ENCODE measurements around the gene TSPAN9.

TSPAN9 gene

DNA sequence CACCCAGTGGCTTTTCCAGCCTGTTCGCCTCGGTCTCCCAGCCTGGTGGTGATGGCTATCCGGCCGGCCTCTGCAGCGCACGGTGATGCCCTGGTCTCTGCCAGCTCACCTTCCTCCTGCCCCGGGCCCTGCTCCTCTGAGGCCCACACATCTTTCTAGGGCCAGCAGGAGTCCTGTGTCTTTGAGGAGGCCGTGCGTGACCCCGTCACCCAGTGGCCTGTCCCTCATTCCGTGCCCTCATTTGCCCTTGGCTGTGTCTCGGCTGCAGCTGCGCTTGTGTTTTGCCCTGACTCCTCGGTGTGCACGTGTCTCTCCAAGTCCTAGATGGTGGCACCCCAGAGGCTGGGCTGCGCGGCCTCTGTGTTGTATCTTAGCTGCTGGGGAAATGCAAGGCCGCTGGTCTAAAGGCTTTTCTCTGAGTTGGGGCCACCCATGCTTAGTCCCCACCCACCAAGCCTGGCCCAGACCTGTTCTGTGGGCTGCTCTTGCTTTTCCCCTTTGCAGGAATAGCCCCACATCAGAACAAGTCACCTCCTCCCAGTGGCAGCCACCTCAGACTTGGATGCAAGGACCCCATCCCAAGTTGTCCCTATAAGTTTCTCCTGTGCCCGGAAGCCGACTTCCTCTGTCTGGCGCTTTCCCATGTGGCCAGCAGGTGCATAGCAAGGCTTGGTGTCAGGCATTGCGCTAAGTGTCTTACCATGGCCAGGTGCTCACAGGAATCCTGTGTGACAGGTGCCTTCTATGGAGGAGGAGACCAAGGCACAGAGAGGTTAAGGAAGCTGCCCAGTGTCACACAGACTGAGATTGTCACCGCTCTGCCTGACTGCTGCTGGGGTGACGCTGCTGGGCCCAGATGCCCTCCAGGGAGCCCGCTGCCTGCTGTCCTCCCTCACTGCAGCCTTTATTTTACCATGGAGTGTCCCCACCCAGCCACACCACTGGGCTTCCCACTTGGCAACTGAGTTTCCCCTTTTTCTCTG is 64.5 kb downstream of the TSPAN9 start:
- DNase-seq (ENCODE audit: low read depth) = no peak

- no peak for DNase-seq (ENCODE audit: low read depth)
These were observed 65.2 kb downstream of the TSPAN9 start for GRCh38 chr12:3142386-3142785.

DNA sequence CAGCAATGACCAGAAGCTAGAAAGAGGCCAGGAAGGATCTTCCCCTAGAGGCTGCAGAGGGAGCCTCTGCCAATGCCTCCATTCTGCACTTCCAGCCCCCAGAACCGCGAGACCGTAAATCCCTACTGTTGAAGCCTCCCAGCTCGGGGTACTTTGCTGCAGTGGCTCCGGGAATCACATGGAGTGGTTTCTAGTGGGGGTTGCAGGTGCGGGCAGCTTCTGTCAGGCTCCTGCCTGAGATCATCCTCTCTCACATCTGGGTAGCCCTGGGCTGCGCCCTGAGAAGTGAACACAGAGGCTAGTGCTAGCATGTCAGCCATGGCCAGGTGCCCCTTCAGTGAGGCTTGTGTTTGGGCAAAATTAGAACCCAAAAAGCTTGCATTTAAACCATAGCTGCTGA is 67.3 kb downstream of the TSPAN9 start:
- DNase-seq (ENCODE audit: low read depth) = no peak

DNA sequence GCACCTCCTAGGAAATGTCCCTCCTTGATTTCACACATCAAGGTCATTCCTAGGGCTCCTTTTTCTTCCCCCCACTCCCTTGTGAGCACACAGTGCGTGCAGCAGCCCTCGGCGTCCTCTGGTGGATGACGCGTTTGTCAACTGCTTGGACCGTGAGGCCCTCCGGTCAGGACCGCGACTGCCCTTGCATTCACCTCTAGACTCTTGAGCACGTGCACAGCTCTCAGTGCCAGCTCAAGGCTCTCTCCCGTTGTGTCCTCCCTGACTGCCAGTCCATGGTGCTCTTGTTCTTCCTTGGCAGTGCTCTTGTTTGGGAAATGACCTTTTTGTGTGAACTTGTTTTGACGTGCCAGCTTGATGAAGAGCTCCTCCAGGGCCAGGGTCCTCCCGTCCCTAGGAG is 67.9 kb downstream of the TSPAN9 start:
- DNase-seq (ENCODE audit: low read depth) = no peak

DNA sequence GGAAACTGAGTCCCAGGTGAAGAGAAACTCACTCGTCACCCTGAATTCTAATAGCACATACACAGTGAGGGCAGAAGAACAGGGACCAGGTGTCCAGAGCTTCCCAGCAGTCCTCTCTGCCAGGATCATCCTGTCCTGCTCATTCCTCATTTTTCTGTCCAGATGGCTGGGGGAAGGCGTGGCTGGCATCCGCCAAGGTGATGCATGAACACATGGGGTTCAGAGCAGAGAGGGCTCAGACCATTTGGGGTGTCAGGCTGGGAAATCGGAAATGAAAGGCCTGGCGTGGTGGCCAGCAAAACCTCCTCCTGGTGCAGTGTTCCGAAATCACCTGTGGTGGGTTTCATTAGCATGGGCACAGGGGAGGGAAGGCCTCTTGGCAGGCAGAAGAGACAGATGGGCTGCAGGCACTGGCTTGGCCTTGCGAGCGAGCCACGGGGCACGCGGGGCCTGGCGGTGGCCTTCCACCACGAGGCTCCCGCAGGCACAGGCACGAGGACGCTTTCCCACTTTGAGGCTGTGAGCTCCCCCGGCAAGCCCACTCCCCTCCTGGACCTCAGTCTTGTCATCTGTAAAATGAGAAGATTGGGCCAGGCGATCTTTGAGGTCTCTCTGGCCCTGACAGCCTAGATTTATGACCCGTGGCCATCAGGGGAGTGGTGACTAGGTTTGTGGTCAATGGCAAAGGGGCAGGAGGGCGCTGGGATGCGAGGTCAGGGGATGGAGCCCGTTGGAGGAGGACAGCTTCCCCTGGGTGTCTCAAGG is 68.5 kb downstream of the TSPAN9 start:
- no peak for DNase-seq (ENCODE audit: low read depth)

- DNase-seq (ENCODE audit: low read depth) = no peak
These were observed 70.1 kb downstream of the TSPAN9 start for GRCh38 chr12:3147260-3147659.

DNA sequence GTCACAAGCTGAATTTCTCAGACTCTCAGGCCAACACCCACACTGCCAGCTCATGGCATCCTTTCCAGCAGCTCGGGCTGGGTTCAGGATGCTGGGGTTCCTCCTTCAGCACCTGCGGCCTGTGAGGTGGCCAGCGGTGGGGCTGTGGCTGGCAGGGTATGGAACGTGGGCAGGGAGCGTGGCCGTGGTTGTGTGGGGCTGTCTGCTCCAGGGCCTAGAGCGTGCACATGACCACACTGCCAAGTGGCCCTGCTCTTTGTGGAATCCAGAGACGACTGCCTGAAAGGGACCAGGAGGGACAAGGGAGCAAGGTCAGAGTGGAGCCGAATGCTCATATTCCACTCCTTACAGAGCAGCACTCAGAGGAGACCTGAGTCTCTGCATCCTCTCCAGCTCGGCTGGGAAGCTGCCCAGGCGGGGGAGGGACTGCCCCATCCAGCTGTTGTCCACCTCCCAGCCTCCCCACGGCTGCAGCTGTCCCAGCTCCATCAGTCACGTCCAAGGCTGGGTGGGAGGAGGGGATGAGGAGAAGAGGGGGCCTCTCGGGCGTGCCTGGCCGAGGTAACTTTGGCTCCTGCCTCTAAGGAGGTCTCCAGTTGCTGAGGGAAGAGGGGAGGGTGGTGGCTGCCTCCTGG is 71.3 kb downstream of the TSPAN9 start:
- DNase-seq (ENCODE audit: low read depth) = no peak

DNA sequence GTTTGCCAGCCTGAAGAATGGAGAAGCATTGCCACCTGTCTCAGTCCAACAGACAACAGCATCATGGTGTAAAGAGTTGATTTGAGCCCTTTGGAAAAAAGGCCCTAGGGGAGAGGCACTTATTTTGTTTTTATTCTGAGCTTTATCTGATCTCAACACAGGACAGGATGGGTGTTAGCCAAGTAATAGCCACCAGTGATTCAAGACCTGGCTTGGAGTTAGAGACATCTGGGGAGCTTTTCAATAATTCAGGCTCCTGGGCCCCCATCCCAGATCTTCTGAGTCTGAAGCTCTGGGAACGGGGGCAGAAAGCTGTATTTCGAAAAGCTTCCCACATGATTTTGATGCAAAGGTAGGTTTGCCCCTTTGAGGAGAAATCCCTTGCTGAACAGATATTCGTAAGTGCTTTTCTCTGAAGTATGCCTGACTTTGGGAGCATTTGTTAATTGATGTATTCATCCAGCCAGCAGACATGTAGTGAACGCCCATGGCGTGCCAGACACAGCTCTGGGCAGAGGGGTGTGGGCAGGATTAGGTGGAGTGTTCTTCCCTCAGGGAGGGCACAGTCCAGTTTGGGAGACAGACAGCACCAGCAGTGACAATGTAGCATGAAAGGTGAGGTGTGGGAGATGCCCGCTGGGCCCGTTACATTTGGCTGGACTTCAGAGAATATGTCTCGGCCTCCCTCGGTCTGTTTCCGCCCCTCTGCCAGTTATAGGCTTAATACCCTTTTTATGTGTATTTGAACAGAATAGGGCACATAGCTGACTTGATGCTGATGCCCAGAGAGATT is 72.5 kb downstream of the TSPAN9 start:
- no peak for DNase-seq (ENCODE audit: low read depth)

DNA sequence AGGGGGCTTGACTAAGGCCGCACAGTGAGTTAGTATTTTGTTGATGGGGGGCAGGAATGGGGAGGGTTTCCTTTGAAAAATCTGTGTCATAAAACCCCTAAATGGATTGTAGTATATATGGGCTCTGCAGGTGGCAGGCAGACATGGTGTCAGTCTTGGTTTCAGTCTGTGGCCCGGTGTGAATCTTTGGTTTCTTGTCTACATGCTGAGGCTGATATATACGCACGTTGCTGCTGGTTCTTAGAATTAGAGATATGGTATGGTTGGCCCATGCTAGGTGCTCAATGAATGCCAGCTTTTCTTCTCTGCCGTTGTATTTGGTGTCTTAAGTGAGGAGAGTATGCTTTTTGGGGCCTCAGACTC is 73.1 kb downstream of the TSPAN9 start:
- no peak for DNase-seq (ENCODE audit: low read depth)

GRCh38 chr12:3150931-3151835 is 74.0 kb downstream of the TSPAN9 start:
- peak; percentile 67 for DNase-seq (ENCODE audit: low read depth)

DNA sequence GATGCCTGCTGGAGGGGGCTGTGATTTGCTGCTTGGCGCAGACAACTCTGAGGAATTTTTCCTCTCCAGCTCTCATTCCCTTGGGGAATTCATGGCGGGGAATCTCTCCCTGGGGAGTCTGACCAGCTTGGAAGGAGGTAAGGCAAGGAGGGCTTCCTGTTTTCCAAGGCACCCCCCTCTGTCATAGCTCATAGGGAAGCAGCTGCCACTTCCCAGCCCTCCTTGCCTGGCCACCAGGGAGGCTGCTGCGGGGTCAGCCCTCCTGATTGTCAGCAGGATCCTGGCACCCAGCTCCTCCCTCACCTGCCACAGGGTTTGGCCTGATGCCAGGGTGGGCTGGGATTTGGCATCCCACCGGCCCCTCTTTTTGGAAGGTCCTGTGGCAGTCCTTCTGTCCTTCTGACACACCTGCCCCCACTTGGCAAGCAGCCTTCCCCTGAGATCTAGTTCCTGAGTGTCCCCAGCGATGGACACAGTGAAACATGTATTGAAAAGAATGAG is 74.9 kb downstream of the TSPAN9 start:
- no peak for DNase-seq (ENCODE audit: low read depth)

- DNase-seq (ENCODE audit: low read depth) = no peak
These were observed 75.7 kb downstream of the TSPAN9 start for GRCh38 chr12:3152892-3153291.

DNA sequence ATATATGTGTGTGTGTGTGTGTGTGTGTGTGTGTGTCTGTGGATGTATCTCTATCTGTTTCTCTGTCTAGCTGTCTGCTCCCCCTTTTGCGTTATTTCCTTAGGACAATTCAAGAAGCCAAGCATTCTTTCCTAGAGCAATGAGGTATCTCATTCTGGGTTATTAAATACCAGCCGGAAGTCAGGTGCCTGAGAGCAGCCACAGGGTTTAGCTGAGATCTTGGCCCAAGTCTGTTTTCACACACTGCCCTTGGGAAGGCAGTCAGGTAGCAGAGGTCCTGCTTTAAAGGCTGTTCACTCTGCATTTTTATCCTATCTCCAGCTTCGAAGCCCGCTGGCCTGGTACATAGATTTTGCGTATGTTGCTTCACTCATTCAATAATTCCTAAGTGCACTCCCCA is 76.8 kb downstream of the TSPAN9 start:
- no peak for DNase-seq (ENCODE audit: low read depth)

GRCh38 chr12:3155702-3156370 is 78.7 kb downstream of the TSPAN9 start:
- DNase-seq (ENCODE audit: low read depth) = peak; percentile 82

DNA sequence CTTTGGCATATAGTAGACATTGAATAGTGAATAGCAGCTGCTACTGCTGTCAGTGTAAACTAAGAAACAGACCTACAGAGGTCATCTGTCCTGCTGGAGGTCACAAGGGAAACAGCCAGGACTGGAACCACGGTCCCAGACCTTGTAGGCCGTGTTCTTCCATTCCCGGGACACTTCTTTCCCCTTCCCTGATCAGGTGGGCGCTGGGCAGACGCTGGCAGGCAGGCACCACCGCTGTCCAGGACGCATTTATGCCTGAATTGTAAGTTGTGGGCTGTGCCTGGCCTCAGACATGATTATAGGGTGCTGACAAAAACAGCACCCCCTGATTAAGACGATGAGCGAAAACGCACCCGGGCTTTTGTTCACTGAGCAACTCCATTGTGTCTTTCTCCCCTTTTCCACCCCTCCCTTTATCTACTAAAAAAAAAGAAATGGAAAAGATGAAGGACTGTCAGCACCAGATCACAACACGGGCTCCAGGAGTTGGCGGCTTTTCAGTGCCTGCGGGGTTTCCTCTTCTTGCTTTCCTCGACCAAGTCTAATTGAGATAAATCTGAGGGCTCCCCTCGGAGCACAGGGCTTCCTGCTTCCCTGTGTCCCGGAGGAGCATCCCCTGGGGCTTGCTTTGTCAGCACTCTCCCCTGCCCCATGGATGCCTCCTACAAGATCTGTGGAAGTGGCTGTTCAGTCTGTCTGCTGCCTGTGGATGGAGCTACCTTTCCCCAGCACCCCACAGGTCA is 80.6 kb downstream of the TSPAN9 start:
- no peak for DNase-seq (ENCODE audit: low read depth)

GRCh38 chr12:3158851-3159465 is 81.8 kb downstream of the TSPAN9 start:
- DNase-seq (ENCODE audit: low read depth) = peak; percentile 78

GRCh38 chr12:3160081-3160480 is 82.9 kb downstream of the TSPAN9 start:
- peak; percentile 63 for DNase-seq (ENCODE audit: low read depth)

DNA sequence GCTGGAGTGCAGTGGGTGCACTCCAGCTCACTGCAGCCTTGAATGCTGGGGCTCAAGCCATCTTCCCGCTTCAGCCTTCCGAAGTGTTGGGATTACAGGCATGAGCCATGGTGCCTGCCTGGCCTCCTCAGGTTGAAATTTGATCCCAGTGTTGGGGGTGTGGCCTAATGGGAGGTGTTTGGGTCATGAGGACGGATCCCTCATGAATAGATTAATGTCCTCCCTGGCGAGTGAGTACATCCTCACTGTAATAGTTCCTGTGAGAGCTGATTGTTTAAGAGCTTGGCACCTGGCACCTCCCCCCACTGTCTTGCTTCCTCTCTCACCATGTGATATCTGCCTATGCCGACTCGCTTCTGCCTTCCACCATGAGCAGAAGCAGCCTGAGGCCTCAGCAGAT is 84.7 kb downstream of the TSPAN9 start:
- DNase-seq (ENCODE audit: low read depth) = peak; percentile 50

Measured in amniotic epithelial cell (primary cell).